Glutamatergic neuron (in vitro differentiated cells): ENCODE data around the gene MRGPRD. TPM values are rescaled to one million over a fixed set of nuclear protein-coding genes. Genes with fewer than 3 reads are reported as not detected.
A peak's percentile ranks its signal among the peaks of the same experiment; 100 is the strongest.

Source experiments
- DNase-seq: peaks from one replicate; pipeline ENCODE4 v3.0.0; 2022
- H3K27ac Mint-ChIP-seq: one replicate; pipeline ENCODE4 v1.8.0; 2020; ENCODE audit warnings: mild to moderate bottlenecking, mixed read lengths, inconsistent platforms; ENCODE audit not compliant: unreplicated experiment
- H3K27me3 Mint-ChIP-seq: one replicate; pipeline ENCODE4 v1.8.0; 2020; ENCODE audit warnings: mild to moderate bottlenecking, moderate library complexity, mixed read lengths, inconsistent platforms; ENCODE audit not compliant: unreplicated experiment
- H3K36me3 Mint-ChIP-seq: one replicate; pipeline ENCODE4 v1.8.0; 2020; ENCODE audit warnings: mild to moderate bottlenecking, mixed read lengths, inconsistent platforms; ENCODE audit not compliant: unreplicated experiment
- H3K4me1 Mint-ChIP-seq: one replicate; pipeline ENCODE4 v1.8.0; 2020; ENCODE audit warnings: mild to moderate bottlenecking, low read depth, mixed read lengths, inconsistent platforms; ENCODE audit not compliant: unreplicated experiment
- H3K4me3 Mint-ChIP-seq: one replicate; pipeline ENCODE4 v1.8.0; 2020; ENCODE audit warnings: mild to moderate bottlenecking, mixed read lengths, inconsistent platforms; ENCODE audit not compliant: unreplicated experiment
- H3K9me3 Mint-ChIP-seq: one replicate; pipeline ENCODE4 v1.8.0; 2020; ENCODE audit warnings: mild to moderate bottlenecking, moderate library complexity, mixed read lengths, inconsistent platforms; ENCODE audit not compliant: unreplicated experiment
- CTCF ChIP-seq: fragments of 200-600 bp; sonication (generic); IDR thresholded peaks from one replicate; pipeline ENCODE4 v1.5.0; 2021; ENCODE audit not compliant: partially characterized antibody, unreplicated experiment
- total RNA-seq: library from RNA; stranded (reverse); fragmentation: NEBNext Ultra II Directional; extraction: Animal tissue kit (Norgen Biotek cat#: 25700); gene quantifications from one replicate; pipeline ENCODE4 v1.2.1, GENCODE V29; 2021; ENCODE audit not compliant: unreplicated experiment

The MRGPRD gene
- total RNA-seq, 1 donor from 2014 or later, result not detected

- Mint-ChIP-seq H3K27ac (no peak overlapping the region), H3K27me3 (peaks cover 5% of the 10 kb centered on the region), H3K9me3 (peaks cover 9% of the 10 kb centered on the region), H3K4me3 (no peak overlapping the region), H3K4me1 (peaks cover 11% of the 10 kb centered on the region), H3K36me3 (no peaks in the 10 kb centered on the region)
- no peak for DNase-seq
- TF ChIP-seq CTCF, result no peak
Observed at GRCh38 chr11:68979931-68980775, 633 bp downstream of the MRGPRD start.

GRCh38 chr11:68978931-68979594 lies 1.7 kb downstream of the MRGPRD start:
- peaks cover 11% of the 10 kb centered on the region for H3K4me1 Mint-ChIP-seq
- no peak overlapping the region for H3K27ac Mint-ChIP-seq
- no peak for TF ChIP-seq CTCF
- no peak overlapping the region for H3K4me3 Mint-ChIP-seq
- H3K36me3 Mint-ChIP-seq, result no peaks in the 10 kb centered on the region
- H3K9me3 Mint-ChIP-seq, result peaks cover 9% of the 10 kb centered on the region
- DNase-seq, result peak; percentile 17
- peaks cover 5% of the 10 kb centered on the region for H3K27me3 Mint-ChIP-seq

GRCh38 chr11:68978626-68978930 lies 2.2 kb downstream of the MRGPRD start:
- H3K4me1 Mint-ChIP-seq, result peaks cover 11% of the 10 kb centered on the region
- no peaks in the 10 kb centered on the region for H3K36me3 Mint-ChIP-seq
- peaks cover 5% of the 10 kb centered on the region for H3K27me3 Mint-ChIP-seq
- DNase-seq, result no peak
- H3K9me3 Mint-ChIP-seq, result peaks cover 9% of the 10 kb centered on the region
- no peak overlapping the region for H3K27ac Mint-ChIP-seq
- H3K4me3 Mint-ChIP-seq, result no peak overlapping the region
- TF ChIP-seq CTCF, result no peak

GRCh38 chr11:68977781-68978625 lies 2.8 kb downstream of the MRGPRD start:
- peak; percentile 12 for DNase-seq

More at GRCh38 chr11:68977781-68978625, 2.8 kb downstream of the MRGPRD start:
- TF ChIP-seq CTCF, result no peak
- peaks cover 11% of the 10 kb centered on the region for H3K4me1 Mint-ChIP-seq
- no peak overlapping the region for H3K4me3 Mint-ChIP-seq
- peaks cover 9% of the 10 kb centered on the region for H3K9me3 Mint-ChIP-seq
- H3K36me3 Mint-ChIP-seq, result no peaks in the 10 kb centered on the region
- H3K27me3 Mint-ChIP-seq, result peaks cover 5% of the 10 kb centered on the region
- no peak overlapping the region for H3K27ac Mint-ChIP-seq
